GM19455 (cell line): ENCODE measurements around the gene COL23A1.

Source experiments
- ATAC-seq: cut with Tn5 transposase; IDR thresholded peaks from one replicate; pipeline ENCODE4 v1.9.1; 2021; ENCODE audit not compliant: unreplicated experiment

Gene COL23A1

GRCh38 chr5:178535299-178536175 is 54.7 kb downstream of the COL23A1 start:
- ATAC-seq, result no peak

GRCh38 chr5:178533136-178533535 is 57.1 kb downstream of the COL23A1 start:
- no peak for ATAC-seq

GRCh38 chr5:178532666-178533065 is 57.5 kb downstream of the COL23A1 start:
- no peak for ATAC-seq

GRCh38 chr5:178532236-178532635 is 58.0 kb downstream of the COL23A1 start:
- ATAC-seq, result no peak

GRCh38 chr5:178531786-178532185 is 58.4 kb downstream of the COL23A1 start:
- ATAC-seq, result no peak

GRCh38 chr5:178530526-178530925 is 59.7 kb downstream of the COL23A1 start:
- ATAC-seq, result no peak

- no peak for ATAC-seq
Measured at GRCh38 chr5:178529080-178529479, 61.1 kb downstream of the COL23A1 start.

GRCh38 chr5:178527458-178528307 is 62.5 kb downstream of the COL23A1 start:
- no peak for ATAC-seq

- ATAC-seq, result no peak
Measured at GRCh38 chr5:178526773-178527457, 63.3 kb downstream of the COL23A1 start.

- no peak for ATAC-seq
Measured at GRCh38 chr5:178525906-178526732, 64.1 kb downstream of the COL23A1 start.

- no peak for ATAC-seq
Measured at GRCh38 chr5:178524093-178524882, 65.9 kb downstream of the COL23A1 start.

GRCh38 chr5:178522361-178522760 is 67.8 kb downstream of the COL23A1 start:
- no peak for ATAC-seq

GRCh38 chr5:178520851-178521250 is 69.3 kb downstream of the COL23A1 start:
- no peak for ATAC-seq

- ATAC-seq, result no peak
Measured at GRCh38 chr5:178519804-178520203, 70.4 kb downstream of the COL23A1 start.

GRCh38 chr5:178519155-178519554 is 71.0 kb downstream of the COL23A1 start:
- ATAC-seq, result no peak

- ATAC-seq, result no peak
Measured at GRCh38 chr5:178516504-178517235, 73.5 kb downstream of the COL23A1 start.

GRCh38 chr5:178515776-178516503 is 74.3 kb downstream of the COL23A1 start:
- ATAC-seq, result no peak

GRCh38 chr5:178514851-178515418 is 75.3 kb downstream of the COL23A1 start:
- no peak for ATAC-seq
